Liver (tissue), 9 donors: ENCODE data around the gene RBM10. TPM values are rescaled to one million over a fixed set of nuclear protein-coding genes. Genes with fewer than 3 reads are reported as not detected.

ENCODE experiments used
- DNase-seq: peaks from one replicate; pipeline ENCODE4 v3.0.0-alpha.2; 2017; ENCODE audit warnings: low spot score
- H3K27ac ChIP-seq, 2 donors: one replicate each; pipeline ENCODE4 v1.7.0; 2013; ENCODE audit warnings: inconsistent platforms in 2 of 2, low read length in 2 of 2, control low read depth in 1 of 2, low read depth in 1 of 2, mild to moderate bottlenecking in 1 of 2
- H3K27me3 ChIP-seq, 4 donors: one replicate each; pipeline versions ENCODE4 v1.6.1 to v1.7.0; 2013; ENCODE audit warnings: low read length in 3 of 4, inconsistent platforms in 1 of 4, mild to moderate bottlenecking in 1 of 4, moderate library complexity in 1 of 4; ENCODE audit not compliant: control insufficient read depth in 4 of 4, insufficient read depth in 4 of 4
- H3K36me3 ChIP-seq, 4 donors: one replicate each; pipeline versions ENCODE4 v1.6.1 to v1.7.0; 2013; ENCODE audit warnings: low read length in 3 of 4, mild to moderate bottlenecking in 3 of 4, low read depth in 1 of 4, moderate library complexity in 1 of 4; ENCODE audit not compliant: control insufficient read depth in 4 of 4, insufficient read depth in 3 of 4
- H3K4me1 ChIP-seq, 4 donors: one replicate each; pipeline versions ENCODE4 v1.6.1 to v1.7.0; 2013; ENCODE audit warnings: low read length in 3 of 4, mild to moderate bottlenecking in 3 of 4, moderate library complexity in 1 of 4; ENCODE audit not compliant: control insufficient read depth in 4 of 4, insufficient read depth in 4 of 4
- H3K4me3 ChIP-seq, 3 donors: one replicate each; pipeline versions ENCODE4 v1.6.1 to v1.7.0; 2013; ENCODE audit warnings: low read length in 3 of 3, control low read depth in 1 of 3, low read depth in 1 of 3, mild to moderate bottlenecking in 1 of 3
- H3K9ac ChIP-seq, 2 donors: one replicate each; pipeline ENCODE4 v1.7.0; 2013; ENCODE audit warnings: low read length in 2 of 2, mild to moderate bottlenecking in 2 of 2, moderate library complexity in 2 of 2, control low read depth in 1 of 2, low read depth in 1 of 2
- H3K9me3 ChIP-seq, 4 donors: one replicate each; pipeline versions ENCODE4 v1.6.1 to v1.7.0; 2013; ENCODE audit warnings: low read length in 3 of 4; ENCODE audit not compliant: control insufficient read depth in 4 of 4
- EGR1 ChIP-seq, 2 donors: IDR thresholded peaks; 2 replicates each; pipeline ENCODE4 v1.6.1; 2016 to 2018; ENCODE audit warnings: antibody characterized with exemption in 2 of 2, low read depth in 2 of 2
- FOXA1 ChIP-seq: IDR thresholded peaks from 2 replicates; pipeline ENCODE4 v1.6.1; 2016; ENCODE audit warnings: antibody characterized with exemption
- FOXA2 ChIP-seq: IDR thresholded peaks from 2 replicates; pipeline ENCODE4 v1.6.1; 2016; ENCODE audit warnings: antibody characterized with exemption
- GABPA ChIP-seq, 2 donors: IDR thresholded peaks in 1 of 2; conservative IDR thresholded peaks in 1 of 2; 2 replicates each; pipeline ENCODE4 v1.6.1; 2016; ENCODE audit warnings: antibody characterized with exemption in 2 of 2, mild to moderate bottlenecking in 1 of 2, moderate library complexity in 1 of 2
- HNF4A ChIP-seq, 2 donors: conservative IDR thresholded peaks; 2 replicates each; pipeline ENCODE4 v1.6.1; 2016; ENCODE audit warnings: antibody characterized with exemption in 2 of 2, mild to moderate bottlenecking in 2 of 2
- HNF4G ChIP-seq: IDR thresholded peaks from 2 replicates; pipeline ENCODE4 v1.6.1; 2016; ENCODE audit warnings: antibody characterized with exemption
- JUND ChIP-seq, 2 donors: IDR thresholded peaks; 2 replicates each; pipeline ENCODE4 v1.6.1; 2016; ENCODE audit warnings: antibody characterized with exemption in 2 of 2
- NR2F2 ChIP-seq: IDR thresholded peaks from 2 replicates; pipeline ENCODE4 v1.6.1; 2016; ENCODE audit warnings: antibody characterized with exemption
- RAD21 ChIP-seq, 2 donors: IDR thresholded peaks; 2 replicates each; pipeline ENCODE4 v1.6.1; 2016; ENCODE audit warnings: antibody characterized with exemption in 2 of 2, mild to moderate bottlenecking in 2 of 2
- SP1 ChIP-seq: IDR thresholded peaks from 2 replicates; pipeline ENCODE4 v1.6.1; 2018; ENCODE audit warnings: antibody characterized with exemption, mild to moderate bottlenecking
- TAF1 ChIP-seq: conservative IDR thresholded peaks from 2 replicates; pipeline ENCODE4 v1.6.1; 2016; ENCODE audit warnings: antibody characterized with exemption, mild to moderate bottlenecking
- YY1 ChIP-seq: IDR thresholded peaks from 2 replicates; pipeline ENCODE4 v1.6.1; 2016; ENCODE audit warnings: antibody characterized with exemption, mild to moderate bottlenecking
- WGBS: extraction: QIAGEN DNeasy Blood & Tissue Kit; methylation state at CpG from one replicate; pipeline ENCODE4 v1.1.7; 2013; 5-methylcytosine and 5-hydroxymethylcytosine counted together
- polyA plus RNA-seq, 2 donors: library from polyadenylated mRNA; stranded (reverse) in 1 of 2; unstranded in 1 of 2; fragments of 200-250 nt in 1 of 2; fragments of >200 nt in 1 of 2; fragmentation: Nextera tagmentation in 1 of 2; extraction: Ambion mirVana in 1 of 2; gene quantifications; one replicate each; pipeline versions ENCODE4 v1.2.1 to v1.2.3, GENCODE V29; 2013 to 2015
- total RNA-seq, 2 donors: library from RNA; depleted of rRNA; stranded (reverse); fragments of >200 nt; gene quantifications; one replicate each; pipeline ENCODE4 v1.2.3, GENCODE V29; 2014
- TF ChIP-seq, protein P1 (sequence below): fragments of 150-350 bp; IDR thresholded peaks from 2 replicates; pipeline ENCODE4 v1.5.1; 2017; ENCODE audit warnings: improper control_type of control experiment, low read depth, low read length; ENCODE audit not compliant: missing input control
- TF ChIP-seq, protein P2 (sequence below): IDR thresholded peaks from 2 replicates; pipeline ENCODE4 v1.6.1; 2016; ENCODE audit warnings: antibody characterized with exemption
- TF ChIP-seq, protein P3 (sequence below): IDR thresholded peaks from 2 replicates; pipeline ENCODE4 v1.6.1; 2016; ENCODE audit warnings: antibody characterized with exemption, mild to moderate bottlenecking
- TF ChIP-seq, protein P4 (sequence below): IDR thresholded peaks from 2 replicates; pipeline ENCODE4 v1.6.1; 2016; ENCODE audit warnings: antibody characterized with exemption
- donor health status: healthy.
- donor health status: healthy.
- donor health status: healthy.
- donor health status: healthy.
- donor health status: healthy.

Gene RBM10
- total and polyA plus RNA-seq, 4 donors, result 8.2 to 26.6 (median 17.5) TPM

DNA sequence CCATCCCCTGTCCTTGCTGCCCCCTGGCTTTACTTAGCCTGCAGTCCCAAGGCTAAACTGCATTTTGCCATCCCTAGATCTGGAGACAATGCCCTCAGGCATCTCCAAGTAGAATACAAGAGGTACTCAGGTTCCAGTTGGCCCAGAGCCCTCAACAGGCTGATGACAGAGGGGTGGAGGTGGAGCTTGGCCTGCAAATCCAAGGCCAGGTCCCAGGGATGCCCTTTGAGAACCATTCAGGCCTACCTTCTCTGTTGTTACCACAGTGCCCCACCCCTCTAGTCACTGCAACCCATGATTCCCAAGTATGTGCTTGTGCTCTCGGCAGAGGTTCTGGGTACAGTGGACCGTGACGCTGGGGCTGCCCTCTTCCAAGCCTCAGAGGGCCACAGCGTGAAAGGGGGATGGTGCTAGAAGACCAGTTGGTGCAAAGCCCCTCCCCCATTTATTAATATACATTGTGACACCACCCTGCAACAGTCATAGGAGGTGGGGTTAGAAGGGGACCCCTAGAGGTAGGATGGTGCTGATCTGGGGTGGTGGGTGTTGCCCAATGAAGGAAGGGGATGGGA lies 42.2 kb downstream of the RBM10 start:
- no peak for DNase-seq
- Histone ChIP-seq H3K9me3 (no peaks in the 10 kb centered on the region), H3K9ac (no peak overlapping the region), H3K4me1 (peaks cover 0 to 6% (median 0%) of the 10 kb centered on the region in 4 donors), H3K27me3 (peaks cover 0 to 4% (median 0%) of the 10 kb centered on the region in 4 donors), H3K36me3 (peaks cover 0 to 31% (median 5%) of the 10 kb centered on the region in 4 donors), H3K27ac (no peak overlapping the region), H3K4me3 (no peak overlapping the region)
- 91% methylated on average over 4 of the region's 4 CpGs for WGBS
- TF ChIP-seq NR2F2 (no peak), GABPA (IDR thresholded peaks at IDR 0.05 in 1 of 2, conservative IDR thresholded peaks at IDR 0.05 in 1 of 2) (no peak), SP1 (no peak), TAF1 (no peak), EGR1 (IDR thresholded peaks at IDR 0.05; ENCODE audit: low read depth in 2 of 2) (no peak), JUND (IDR thresholded peaks at IDR 0.05) (no peak), RAD21 (IDR thresholded peaks at IDR 0.05) (no peak), HNF4A (conservative IDR thresholded peaks at IDR 0.05) (no peak), HNF4G (no peak), FOXA2 (no peak), YY1 (no peak), FOXA1 (no peak)
- TF ChIP-seq, protein P1, sequence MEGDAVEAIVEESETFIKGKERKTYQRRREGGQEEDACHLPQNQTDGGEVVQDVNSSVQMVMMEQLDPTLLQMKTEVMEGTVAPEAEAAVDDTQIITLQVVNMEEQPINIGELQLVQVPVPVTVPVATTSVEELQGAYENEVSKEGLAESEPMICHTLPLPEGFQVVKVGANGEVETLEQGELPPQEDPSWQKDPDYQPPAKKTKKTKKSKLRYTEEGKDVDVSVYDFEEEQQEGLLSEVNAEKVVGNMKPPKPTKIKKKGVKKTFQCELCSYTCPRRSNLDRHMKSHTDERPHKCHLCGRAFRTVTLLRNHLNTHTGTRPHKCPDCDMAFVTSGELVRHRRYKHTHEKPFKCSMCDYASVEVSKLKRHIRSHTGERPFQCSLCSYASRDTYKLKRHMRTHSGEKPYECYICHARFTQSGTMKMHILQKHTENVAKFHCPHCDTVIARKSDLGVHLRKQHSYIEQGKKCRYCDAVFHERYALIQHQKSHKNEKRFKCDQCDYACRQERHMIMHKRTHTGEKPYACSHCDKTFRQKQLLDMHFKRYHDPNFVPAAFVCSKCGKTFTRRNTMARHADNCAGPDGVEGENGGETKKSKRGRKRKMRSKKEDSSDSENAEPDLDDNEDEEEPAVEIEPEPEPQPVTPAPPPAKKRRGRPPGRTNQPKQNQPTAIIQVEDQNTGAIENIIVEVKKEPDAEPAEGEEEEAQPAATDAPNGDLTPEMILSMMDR, result no peak
- TF ChIP-seq, protein P2, sequence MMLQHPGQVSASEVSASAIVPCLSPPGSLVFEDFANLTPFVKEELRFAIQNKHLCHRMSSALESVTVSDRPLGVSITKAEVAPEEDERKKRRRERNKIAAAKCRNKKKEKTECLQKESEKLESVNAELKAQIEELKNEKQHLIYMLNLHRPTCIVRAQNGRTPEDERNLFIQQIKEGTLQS, result no peak
- TF ChIP-seq, protein P3, sequence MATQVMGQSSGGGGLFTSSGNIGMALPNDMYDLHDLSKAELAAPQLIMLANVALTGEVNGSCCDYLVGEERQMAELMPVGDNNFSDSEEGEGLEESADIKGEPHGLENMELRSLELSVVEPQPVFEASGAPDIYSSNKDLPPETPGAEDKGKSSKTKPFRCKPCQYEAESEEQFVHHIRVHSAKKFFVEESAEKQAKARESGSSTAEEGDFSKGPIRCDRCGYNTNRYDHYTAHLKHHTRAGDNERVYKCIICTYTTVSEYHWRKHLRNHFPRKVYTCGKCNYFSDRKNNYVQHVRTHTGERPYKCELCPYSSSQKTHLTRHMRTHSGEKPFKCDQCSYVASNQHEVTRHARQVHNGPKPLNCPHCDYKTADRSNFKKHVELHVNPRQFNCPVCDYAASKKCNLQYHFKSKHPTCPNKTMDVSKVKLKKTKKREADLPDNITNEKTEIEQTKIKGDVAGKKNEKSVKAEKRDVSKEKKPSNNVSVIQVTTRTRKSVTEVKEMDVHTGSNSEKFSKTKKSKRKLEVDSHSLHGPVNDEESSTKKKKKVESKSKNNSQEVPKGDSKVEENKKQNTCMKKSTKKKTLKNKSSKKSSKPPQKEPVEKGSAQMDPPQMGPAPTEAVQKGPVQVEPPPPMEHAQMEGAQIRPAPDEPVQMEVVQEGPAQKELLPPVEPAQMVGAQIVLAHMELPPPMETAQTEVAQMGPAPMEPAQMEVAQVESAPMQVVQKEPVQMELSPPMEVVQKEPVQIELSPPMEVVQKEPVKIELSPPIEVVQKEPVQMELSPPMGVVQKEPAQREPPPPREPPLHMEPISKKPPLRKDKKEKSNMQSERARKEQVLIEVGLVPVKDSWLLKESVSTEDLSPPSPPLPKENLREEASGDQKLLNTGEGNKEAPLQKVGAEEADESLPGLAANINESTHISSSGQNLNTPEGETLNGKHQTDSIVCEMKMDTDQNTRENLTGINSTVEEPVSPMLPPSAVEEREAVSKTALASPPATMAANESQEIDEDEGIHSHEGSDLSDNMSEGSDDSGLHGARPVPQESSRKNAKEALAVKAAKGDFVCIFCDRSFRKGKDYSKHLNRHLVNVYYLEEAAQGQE, result no peak
- TF ChIP-seq, protein P4, sequence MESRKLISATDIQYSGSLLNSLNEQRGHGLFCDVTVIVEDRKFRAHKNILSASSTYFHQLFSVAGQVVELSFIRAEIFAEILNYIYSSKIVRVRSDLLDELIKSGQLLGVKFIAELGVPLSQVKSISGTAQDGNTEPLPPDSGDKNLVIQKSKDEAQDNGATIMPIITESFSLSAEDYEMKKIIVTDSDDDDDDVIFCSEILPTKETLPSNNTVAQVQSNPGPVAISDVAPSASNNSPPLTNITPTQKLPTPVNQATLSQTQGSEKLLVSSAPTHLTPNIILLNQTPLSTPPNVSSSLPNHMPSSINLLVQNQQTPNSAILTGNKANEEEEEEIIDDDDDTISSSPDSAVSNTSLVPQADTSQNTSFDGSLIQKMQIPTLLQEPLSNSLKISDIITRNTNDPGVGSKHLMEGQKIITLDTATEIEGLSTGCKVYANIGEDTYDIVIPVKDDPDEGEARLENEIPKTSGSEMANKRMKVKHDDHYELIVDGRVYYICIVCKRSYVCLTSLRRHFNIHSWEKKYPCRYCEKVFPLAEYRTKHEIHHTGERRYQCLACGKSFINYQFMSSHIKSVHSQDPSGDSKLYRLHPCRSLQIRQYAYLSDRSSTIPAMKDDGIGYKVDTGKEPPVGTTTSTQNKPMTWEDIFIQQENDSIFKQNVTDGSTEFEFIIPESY, result no peak

DNA sequence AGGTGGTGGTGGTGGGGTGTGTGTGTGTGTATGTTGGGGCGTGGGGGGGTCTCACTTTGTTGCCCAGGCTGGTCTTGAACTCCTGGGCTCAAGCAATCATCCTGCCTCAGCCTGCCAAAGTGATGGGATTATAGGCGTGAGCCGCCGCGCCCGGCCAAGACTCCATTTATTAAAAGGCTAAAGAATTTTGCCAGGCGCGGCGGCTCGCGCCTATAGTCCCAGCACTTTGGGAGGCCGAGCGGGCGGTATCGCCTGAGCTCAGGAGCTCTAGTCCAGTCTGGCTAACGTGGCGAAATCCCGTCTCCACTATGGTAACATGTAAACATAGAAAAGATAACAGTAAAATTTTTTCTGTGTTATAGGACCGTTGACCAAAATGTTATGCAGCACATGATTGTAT lies 44.9 kb downstream of the RBM10 start:
- Histone ChIP-seq H3K27me3 (peaks cover 0 to 4% (median 0%) of the 10 kb centered on the region in 4 donors), H3K4me3 (no peak overlapping the region), H3K9me3 (no peaks in the 10 kb centered on the region), H3K9ac (no peak overlapping the region), H3K36me3 (peaks cover 0 to 23% (median 3%) of the 10 kb centered on the region in 4 donors), H3K4me1 (peaks cover 0 to 23% (median 15%) of the 10 kb centered on the region in 4 donors), H3K27ac (no peak overlapping the region)
- DNase-seq, result no peak
- 83% methylated on average over 19 of the region's 19 CpGs for WGBS
- TF ChIP-seq EGR1 (IDR thresholded peaks at IDR 0.05; ENCODE audit: low read depth in 2 of 2), result no peak
- no peak for TF ChIP-seq NR2F2
- TF ChIP-seq GABPA (IDR thresholded peaks at IDR 0.05 in 1 of 2, conservative IDR thresholded peaks at IDR 0.05 in 1 of 2), result no peak
- TF ChIP-seq JUND (IDR thresholded peaks at IDR 0.05), result no peak
- TF ChIP-seq, protein P3, result no peak
- TF ChIP-seq TAF1, result no peak
- TF ChIP-seq, protein P1, result no peak
- TF ChIP-seq, protein P2, result no peak
- TF ChIP-seq FOXA2, result no peak
- TF ChIP-seq HNF4G, result no peak
- no peak for TF ChIP-seq RAD21 (IDR thresholded peaks at IDR 0.05)
